Chondrocyte (in vitro differentiated cells): Measurements from ENCODE around the gene TACO1. TPM values are rescaled to one million over a fixed set of nuclear protein-coding genes. Genes with fewer than 3 reads are reported as not detected.

Experiments
- DNase-seq: peaks from one replicate; pipeline ENCODE4 v3.0.0; 2021; ENCODE audit warnings: mixed read lengths, low spot score
- H3K27ac Mint-ChIP-seq: one replicate; pipeline ENCODE4 v1.8.0; 2021; ENCODE audit warnings: mild to moderate bottlenecking, moderate library complexity, mixed read lengths; ENCODE audit not compliant: unreplicated experiment
- H3K27me3 Mint-ChIP-seq: 2 replicates; pipeline ENCODE4 v1.8.0; 2021; ENCODE audit warnings: low read depth, mixed read lengths
- H3K36me3 Mint-ChIP-seq: 2 replicates; pipeline ENCODE4 v1.8.0; 2021; ENCODE audit warnings: low read depth, mixed read lengths
- H3K4me1 Mint-ChIP-seq: 2 replicates; pipeline ENCODE4 v1.8.0; 2021; ENCODE audit warnings: low read depth, mild to moderate bottlenecking, mixed read lengths
- H3K4me3 Mint-ChIP-seq: one replicate; pipeline ENCODE4 v1.8.0; 2021; ENCODE audit warnings: mild to moderate bottlenecking, moderate library complexity, mixed read lengths; ENCODE audit not compliant: unreplicated experiment
- H3K9me3 Mint-ChIP-seq: 2 replicates; pipeline ENCODE4 v1.8.0; 2021; ENCODE audit warnings: low read depth, mixed read lengths
- CTCF ChIP-seq: fragments of 200-600 bp; sonication (generic); IDR thresholded peaks from 2 replicates; pipeline ENCODE4 v1.5.0; 2021; ENCODE audit warnings: antibody characterized with exemption, mild to moderate bottlenecking, moderate library complexity
- total RNA-seq: library from RNA; stranded (reverse); gene quantifications from 3 replicates; pipeline ENCODE4 v1.2.1, GENCODE V29; 2021

Gene TACO1
- total RNA-seq, 1 donor from 2014 or later, result 17.3 TPM

DNA sequence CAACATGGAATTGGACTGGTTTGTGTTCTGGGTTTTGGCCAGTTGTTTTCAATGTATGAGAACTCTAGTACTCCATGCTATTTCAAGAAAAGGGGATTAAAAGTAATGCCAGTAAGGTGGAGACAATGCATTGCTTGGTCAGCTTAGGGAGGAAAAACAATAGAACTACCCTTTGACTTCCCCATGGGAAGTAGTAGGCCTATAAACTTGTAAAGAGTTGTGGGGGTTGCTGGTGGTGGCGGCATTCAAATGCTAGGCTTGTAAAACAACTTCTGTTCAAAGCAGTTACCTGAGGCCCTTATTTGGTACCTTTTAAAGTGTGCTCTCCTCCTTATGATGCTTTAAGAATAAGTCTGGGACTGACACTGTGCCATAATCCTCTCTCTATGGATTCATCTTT, 30.9 kb downstream of the TACO1 start:
- H3K4me3 Mint-ChIP-seq, result no peak overlapping the region
- H3K9me3 Mint-ChIP-seq, result no peaks in the 10 kb centered on the region
- no peaks in the 10 kb centered on the region for H3K27me3 Mint-ChIP-seq
- peaks cover 13% of the 10 kb centered on the region for H3K4me1 Mint-ChIP-seq
- H3K36me3 Mint-ChIP-seq, result peaks cover 8% of the 10 kb centered on the region
- DNase-seq, result no peak
- TF ChIP-seq CTCF, result no peak
- no peak overlapping the region for H3K27ac Mint-ChIP-seq

DNA sequence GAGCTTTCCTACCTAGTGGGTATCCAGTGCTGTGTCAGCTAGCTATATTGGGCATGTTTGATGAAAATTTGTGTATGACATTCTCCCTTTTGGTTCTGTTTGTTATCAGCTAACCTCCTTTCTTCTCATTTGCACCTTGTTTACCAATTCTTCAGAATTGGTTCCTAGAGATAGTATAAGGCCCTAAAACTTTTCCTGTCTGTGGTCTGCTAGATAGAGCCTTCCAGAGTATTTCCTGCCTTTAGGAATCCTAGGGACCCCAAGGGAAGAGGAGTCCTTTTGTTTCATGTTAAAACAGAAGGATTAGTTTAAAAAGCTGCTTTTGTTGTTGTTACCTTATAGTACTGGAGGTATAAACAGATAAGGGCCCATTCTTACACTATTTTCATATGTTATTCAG, 33.0 kb downstream of the TACO1 start:
- H3K27me3 Mint-ChIP-seq, result no peaks in the 10 kb centered on the region
- H3K4me3 Mint-ChIP-seq, result no peak overlapping the region
- peaks cover 12% of the 10 kb centered on the region for H3K36me3 Mint-ChIP-seq
- H3K9me3 Mint-ChIP-seq, result no peaks in the 10 kb centered on the region
- no peak overlapping the region for H3K27ac Mint-ChIP-seq
- H3K4me1 Mint-ChIP-seq, result peaks cover 16% of the 10 kb centered on the region
- DNase-seq, result no peak
- no peak for TF ChIP-seq CTCF

- Mint-ChIP-seq H3K9me3 (no peaks in the 10 kb centered on the region), H3K36me3 (peaks cover 14% of the 10 kb centered on the region), H3K27ac (peak overlapping the region; percentile 19), H3K4me1 (peaks cover 20% of the 10 kb centered on the region), H3K27me3 (no peaks in the 10 kb centered on the region), H3K4me3 (no peak overlapping the region)
- DNase-seq, result no peak
- no peak for TF ChIP-seq CTCF
These were observed 33.5 kb downstream of the TACO1 start for GRCh38 chr17:63634163-63634562.

DNA sequence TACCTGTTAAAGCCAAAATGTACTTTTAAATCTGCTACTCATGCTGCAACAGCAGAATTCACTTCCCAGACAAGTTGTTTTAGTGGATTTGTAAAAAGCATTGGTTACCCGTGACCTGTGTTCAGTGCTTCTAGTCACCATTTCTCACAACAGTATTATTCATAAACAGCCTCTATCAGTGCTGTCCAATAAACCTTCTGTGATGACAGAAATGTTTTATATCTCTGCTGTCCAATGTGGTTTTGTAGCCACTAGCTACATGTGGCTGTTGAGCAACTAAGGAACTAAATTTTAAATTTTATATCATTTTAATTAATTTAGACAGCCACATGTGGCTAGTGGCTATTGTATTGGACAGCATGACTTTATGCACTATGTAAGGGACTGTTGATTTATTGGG, 34.1 kb downstream of the TACO1 start:
- H3K4me3 Mint-ChIP-seq, result no peak overlapping the region
- H3K4me1 Mint-ChIP-seq, result peaks cover 23% of the 10 kb centered on the region
- no peak for TF ChIP-seq CTCF
- peaks cover 15% of the 10 kb centered on the region for H3K36me3 Mint-ChIP-seq
- no peak for DNase-seq
- H3K9me3 Mint-ChIP-seq, result no peaks in the 10 kb centered on the region
- H3K27ac Mint-ChIP-seq, result no peak overlapping the region
- no peaks in the 10 kb centered on the region for H3K27me3 Mint-ChIP-seq

DNA sequence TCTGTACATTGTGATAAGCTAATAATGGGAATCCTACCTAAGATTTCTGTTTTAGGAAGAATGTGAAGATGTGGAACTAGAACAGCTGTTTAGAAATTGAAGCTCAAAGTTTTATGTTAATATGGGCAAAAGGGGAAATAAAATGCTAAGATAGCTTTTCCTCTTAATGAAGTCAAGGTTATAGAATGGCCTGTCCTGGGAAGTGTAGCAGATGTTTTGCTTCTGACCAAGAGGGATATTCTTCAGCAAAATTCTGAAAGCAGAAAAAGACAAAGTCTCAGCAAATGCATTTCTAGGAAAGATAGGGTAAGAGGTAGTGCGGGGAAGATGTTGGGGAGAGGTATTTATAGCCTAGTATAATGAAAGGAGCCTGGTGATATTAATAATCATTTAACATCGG, 34.6 kb downstream of the TACO1 start:
- H3K36me3 Mint-ChIP-seq, result peaks cover 15% of the 10 kb centered on the region

More for the DNA sequence above, 34.6 kb downstream of the TACO1 start:
- no peak overlapping the region for H3K27ac Mint-ChIP-seq
- H3K4me3 Mint-ChIP-seq, result no peak overlapping the region
- no peaks in the 10 kb centered on the region for H3K9me3 Mint-ChIP-seq
- peaks cover 23% of the 10 kb centered on the region for H3K4me1 Mint-ChIP-seq
- no peaks in the 10 kb centered on the region for H3K27me3 Mint-ChIP-seq
- no peak for DNase-seq
- no peak for TF ChIP-seq CTCF
